Gastrocnemius medialis (tissue), 4 donors: ENCODE results near the gene SEC24D. TPM values are rescaled to one million over a fixed set of nuclear protein-coding genes. Genes with fewer than 3 reads are reported as not detected.

Experiments used
- ATAC-seq, 2 donors: fragments of 150-250 bp; one replicate each; pipeline ENCODE4 v1.9.1; 2016
- DNase-seq, 2 donors: peaks; one replicate each; pipeline ENCODE4 v3.0.0-alpha.2; 2019
- H3K27ac ChIP-seq, 4 donors: fragments of 200-600 bp; sonication (generic); 1 replicate in 1 of 4; 2 replicates in 3 of 4; pipeline ENCODE4 v1.5.1; 2016 to 2018; ENCODE audit warnings: mild to moderate bottlenecking in 2 of 4, moderate library complexity in 1 of 4
- H3K27me3 ChIP-seq, 3 donors: fragments of 200-600 bp; sonication (generic) in 2 of 3; 1 replicate in 1 of 3; 2 replicates in 2 of 3; pipeline versions ENCODE4 v1.5.1 to v1.6.0; 2016 to 2019; ENCODE audit warnings: mild to moderate bottlenecking in 1 of 3, moderate library complexity in 1 of 3
- H3K36me3 ChIP-seq, 2 donors: fragments of 200-600 bp; sonication (generic) in 1 of 2; one replicate each; pipeline ENCODE4 v1.5.1; 2017 to 2018
- H3K4me1 ChIP-seq, 2 donors: fragments of 200-600 bp; sonication (generic) in 1 of 2; one replicate each; pipeline ENCODE4 v1.5.1; 2016 to 2017; ENCODE audit warnings: mild to moderate bottlenecking in 2 of 2
- H3K4me3 ChIP-seq, 4 donors: fragments of 200-600 bp; sonication (generic) in 3 of 4; 1 replicate in 1 of 4; 2 replicates in 3 of 4; pipeline ENCODE4 v1.5.1; 2016 to 2019; ENCODE audit warnings: mild to moderate bottlenecking in 2 of 4
- H3K9me3 ChIP-seq, 3 donors: fragments of 200-600 bp; sonication (generic) in 2 of 3; 1 replicate in 1 of 3; 2 replicates in 2 of 3; pipeline ENCODE4 v1.5.1; 2016 to 2019
- CTCF ChIP-seq, 5 experiments: fragments of 450-650 bp in 3 of 5; fragments of 200-600 bp in 2 of 5; sonication (generic) in 2 of 5; IDR thresholded peaks in 4 of 5; conservative IDR thresholded peaks in 1 of 5; 1 replicate in 4 of 5; 2 replicates in 1 of 5; pipeline ENCODE4 v1.5.1; 2016 to 2019; ENCODE audit warnings: antibody characterized with exemption in 5 of 5, mild to moderate bottlenecking in 3 of 5, moderate library complexity in 3 of 5
- POLR2A ChIP-seq, 2 donors: fragments of 450-650 bp; IDR thresholded peaks; one replicate each; pipeline ENCODE4 v1.6.1; 2017; ENCODE audit warnings: antibody characterized with exemption in 2 of 2, mild to moderate bottlenecking in 2 of 2, moderate library complexity in 2 of 2
- in situ Hi-C, 4 donors: fragments of 200-750 bp; cut with MboI; loops; one replicate each; pipeline versions ENCODE4 v1.15.0 to v1.8.0; 2017; ENCODE audit warnings: low sequenced_read_pairs in 4 of 4
- intact Hi-C: fragments of 100-400 bp; cut with DNase I; formaldehyde crosslinking; loops from one replicate; pipeline ENCODE4 v1.15.1; 2023; ENCODE audit warnings: low total_unique reads
- total RNA-seq, 4 donors: library from RNA; depleted of rRNA; stranded (reverse); fragments of >200 nt; gene quantifications; one replicate each; pipeline versions ENCODE4 v1.1.0 to v1.2.3, GENCODE V29; 2016

Gene SEC24D
- total RNA-seq, 4 donors from 2014 or later = 8.9 to 16.2 (median 10.4) TPM

- H3K27ac ChIP-seq = peak overlapping the region; percentile 20 to 76 (median 32)
- no peak overlapping the region for H3K4me3 ChIP-seq
- no peak for TF ChIP-seq CTCF (IDR thresholded peaks at IDR 0.05 in 4 of 5, conservative IDR thresholded peaks at IDR 0.05 in 1 of 5)
- no peak for TF ChIP-seq POLR2A (IDR thresholded peaks at IDR 0.05)
- ATAC-seq = no peak
- in situ Hi-C loops = loop anchor here in 2 of 4 donors (25.0 kb wide), 1 partner anchor 532 kb away; no protein-coding TSS in a partner anchor
- H3K27me3 ChIP-seq = no peaks in the 10 kb centered on the region
- H3K4me1 ChIP-seq = peaks cover 36 to 84% of the 10 kb centered on the region in 2 donors
- no peaks in the 10 kb centered on the region for H3K9me3 ChIP-seq
- peaks cover 0 to 5% of the 10 kb centered on the region in 2 donors for H3K36me3 ChIP-seq
- intact Hi-C loops = no loop called here
- DNase-seq = no peak
Measured at GRCh38 chr4:118755438-118756226, 80.3 kb downstream of the SEC24D start.

- no peak overlapping the region for H3K4me3 ChIP-seq
- H3K9me3 ChIP-seq = no peaks in the 10 kb centered on the region
- no peaks in the 10 kb centered on the region for H3K27me3 ChIP-seq
- DNase-seq (no peak), ATAC-seq (no peak)
- H3K36me3 ChIP-seq = peaks cover 0 to 5% of the 10 kb centered on the region in 2 donors
- H3K27ac ChIP-seq = peak overlapping the region; percentile 20 to 76 (median 32)
- no peak for TF ChIP-seq CTCF (IDR thresholded peaks at IDR 0.05 in 4 of 5, conservative IDR thresholded peaks at IDR 0.05 in 1 of 5)
- no peak for TF ChIP-seq POLR2A (IDR thresholded peaks at IDR 0.05)
- in situ Hi-C loops (loop anchor here in 2 of 4 donors (25.0 kb wide), 1 partner anchor 532 kb away; no protein-coding TSS in a partner anchor), intact Hi-C loops (loop anchor here (5.0 kb wide), 1 partner anchor 287 kb away; no protein-coding TSS in a partner anchor)
- peaks cover 36 to 89% of the 10 kb centered on the region in 2 donors for H3K4me1 ChIP-seq
Measured at GRCh38 chr4:118754890-118755289, 81.0 kb downstream of the SEC24D start.

- Histone ChIP-seq H3K36me3 (peaks cover 0 to 5% of the 10 kb centered on the region in 2 donors), H3K4me3 (no peak overlapping the region), H3K9me3 (no peaks in the 10 kb centered on the region), H3K4me1 (peaks cover 32 to 83% of the 10 kb centered on the region in 2 donors), H3K27ac (peak overlapping the region in 3 of 4 donors; percentile 9 to 76 (median 23)), H3K27me3 (no peaks in the 10 kb centered on the region)
- ATAC-seq (no peak), DNase-seq (no peak)
- intact Hi-C loops = loop anchor here (5.0 kb wide), 1 partner anchor 289 kb away; no protein-coding TSS in a partner anchor
- no peak for TF ChIP-seq CTCF (IDR thresholded peaks at IDR 0.05 in 4 of 5, conservative IDR thresholded peaks at IDR 0.05 in 1 of 5)
- TF ChIP-seq POLR2A (IDR thresholded peaks at IDR 0.05) = no peak
- in situ Hi-C loops = loop anchor here in 2 of 4 donors (25.0 kb wide), 1 partner anchor 534 kb away; no protein-coding TSS in a partner anchor
Measured at GRCh38 chr4:118753685-118754084, 82.2 kb downstream of the SEC24D start.

- H3K27ac ChIP-seq = peak overlapping the region in 3 of 4 donors; percentile 4 to 76 (median 23)
- in situ Hi-C loops (loop anchor here in 2 of 4 donors (25.0 kb wide), 1 partner anchor 534 kb away; no protein-coding TSS in a partner anchor), intact Hi-C loops (loop anchor here (5.0 kb wide), 1 partner anchor 289 kb away; no protein-coding TSS in a partner anchor)
- H3K4me3 ChIP-seq = no peak overlapping the region
- no peak for TF ChIP-seq POLR2A (IDR thresholded peaks at IDR 0.05)
- TF ChIP-seq CTCF (IDR thresholded peaks at IDR 0.05 in 4 of 5, conservative IDR thresholded peaks at IDR 0.05 in 1 of 5) = no peak
- no peaks in the 10 kb centered on the region for H3K27me3 ChIP-seq
- H3K4me1 ChIP-seq = peaks cover 30 to 78% of the 10 kb centered on the region in 2 donors
- H3K36me3 ChIP-seq = peaks cover 0 to 5% of the 10 kb centered on the region in 2 donors
- H3K9me3 ChIP-seq = no peaks in the 10 kb centered on the region
- ATAC-seq (no peak), DNase-seq (no peak)
Measured at GRCh38 chr4:118753096-118753495, 82.8 kb downstream of the SEC24D start.
